Hepatocyte (in vitro differentiated cells): ENCODE measurements around the gene ATXN7L1. TPM values are rescaled to one million over a fixed set of nuclear protein-coding genes. Genes with fewer than 3 reads are reported as not detected.
A peak's percentile ranks its signal among the peaks of the same experiment; 100 is the strongest.

Source experiments
- DNase-seq: peaks from one replicate; pipeline ENCODE4 v3.0.0-alpha.2; 2016; ENCODE audit warnings: low spot score
- H2AFZ ChIP-seq: fragments of 200-600 bp; sonication (generic); 2 replicates; pipeline ENCODE4 v1.6.0; 2016; ENCODE audit warnings: antibody characterized with exemption, mild to moderate bottlenecking
- H3K27ac ChIP-seq: fragments of 200-600 bp; sonication (generic); 2 replicates; pipeline ENCODE4 v1.5.1; 2016; ENCODE audit warnings: mild to moderate bottlenecking
- H3K27me3 ChIP-seq: fragments of 200-600 bp; sonication (generic); 2 replicates; pipeline ENCODE4 v1.6.1; 2016
- H3K36me3 ChIP-seq: fragments of 200-600 bp; sonication (generic); replicated peaks from 2 replicates; pipeline ENCODE4 v1.5.1; 2016; ENCODE audit warnings: low read depth; ENCODE audit not compliant: insufficient read depth
- H3K4me1 ChIP-seq: fragments of 200-600 bp; sonication (generic); 2 replicates; pipeline ENCODE4 v1.5.1; 2016; ENCODE audit warnings: mild to moderate bottlenecking, moderate library complexity; ENCODE audit not compliant: insufficient read depth
- H3K4me2 ChIP-seq: fragments of 200-600 bp; sonication (generic); 2 replicates; pipeline ENCODE4 v1.6.0; 2016
- H3K4me3 ChIP-seq: fragments of 200-600 bp; sonication (generic); 2 replicates; pipeline ENCODE4 v1.5.1; 2016; ENCODE audit warnings: mild to moderate bottlenecking
- H3K79me2 ChIP-seq: fragments of 200-600 bp; sonication (generic); 2 replicates; pipeline ENCODE4 v1.6.0; 2017; ENCODE audit warnings: mild to moderate bottlenecking
- H3K9me2 ChIP-seq: fragments of 200-600 bp; sonication (generic); replicated peaks from 2 replicates; pipeline ENCODE4 v1.6.0; 2017; ENCODE audit warnings: mild to moderate bottlenecking; ENCODE audit not compliant: insufficient read depth
- H3K9me3 ChIP-seq: fragments of 200-600 bp; sonication (generic); 2 replicates; pipeline ENCODE4 v1.5.1; 2016; ENCODE audit warnings: low read depth, mild to moderate bottlenecking
- H4K20me1 ChIP-seq: fragments of 200-600 bp; sonication (generic); 2 replicates; pipeline ENCODE4 v1.6.0; 2016; ENCODE audit warnings: mild to moderate bottlenecking; ENCODE audit not compliant: insufficient read depth, poor library complexity, severe bottlenecking
- EZH2 ChIP-seq: fragments of 200-600 bp; sonication (generic); IDR thresholded peaks from 2 replicates; pipeline ENCODE4 v1.6.1; 2016; ENCODE audit warnings: antibody characterized with exemption, mild to moderate bottlenecking, borderline replicate concordance
- EZH2phosphoT487 ChIP-seq: fragments of 200-600 bp; sonication (generic); IDR thresholded peaks from one replicate; pipeline ENCODE4 v1.6.1; 2018; ENCODE audit warnings: antibody characterized with exemption, mild to moderate bottlenecking, low read depth, moderate library complexity; ENCODE audit not compliant: unreplicated experiment, severe bottlenecking
- WGBS: methylation state at CpG from one replicate; pipeline ENCODE4 v1.1.6; 2016; ENCODE audit warnings: low lambda C conversion rate; ENCODE audit errors: missing lambda C conversion rate; 5-methylcytosine and 5-hydroxymethylcytosine counted together
- polyA plus RNA-seq: library from polyadenylated mRNA; unstranded; fragments of >200 nt; fragmentation: Nextera tagmentation; extraction: Ambion mirVana; gene quantifications from 2 replicates; pipeline ENCODE4 v1.2.1, GENCODE V29; 2016
- total RNA-seq: library from RNA; depleted of rRNA; stranded (reverse); fragments of >200 nt; gene quantifications from 2 replicates; pipeline ENCODE4 v1.2.3, GENCODE V29; 2014
- TF ChIP-seq, protein P1 (sequence below): fragments of 200-600 bp; sonication (generic); IDR thresholded peaks from 2 replicates; pipeline ENCODE4 v1.5.1; 2016; ENCODE audit warnings: antibody characterized with exemption, mild to moderate bottlenecking; ENCODE audit not compliant: poor library complexity

ATXN7L1 gene
- total and polyA plus RNA-seq, 2 experiments from 2014 or later: 8.9 to 9.3 TPM

DNA sequence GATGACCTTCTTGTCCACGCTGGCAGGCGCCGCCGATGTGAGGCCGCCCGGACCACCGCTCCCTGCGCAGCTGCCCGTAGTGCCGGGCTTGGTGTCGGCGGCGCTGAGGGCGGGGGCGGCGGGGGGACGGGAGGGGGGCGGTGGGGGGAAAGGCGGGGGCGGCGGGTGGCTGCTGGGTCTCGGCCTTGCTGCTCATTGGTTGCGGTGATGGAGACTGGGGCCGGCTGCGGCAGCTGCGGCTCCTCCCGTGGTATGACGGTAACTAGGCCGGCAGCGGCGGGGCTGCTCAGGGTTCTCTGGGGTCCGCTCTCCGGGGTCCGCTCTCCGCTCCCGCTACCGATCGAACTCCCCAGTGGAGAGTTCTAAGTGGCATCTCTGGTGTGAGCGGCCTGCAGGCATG lies 293.3 kb downstream of the ATXN7L1 start:
- no peak for DNase-seq
- Histone ChIP-seq H2AFZ (no peak overlapping the region), H3K27ac (no peak overlapping the region), H3K4me3 (no peak overlapping the region), H3K9me2 (no peaks in the 10 kb centered on the region), H4K20me1 (no peaks in the 10 kb centered on the region), H3K36me3 (no peaks in the 10 kb centered on the region), H3K4me2 (no peak overlapping the region), H3K27me3 (no peaks in the 10 kb centered on the region), H3K9me3 (no peaks in the 10 kb centered on the region), H3K79me2 (no peaks in the 10 kb centered on the region), H3K4me1 (peaks cover under 1% of the 10 kb centered on the region)
- TF ChIP-seq EZH2: no peak
- TF ChIP-seq, protein P1, sequence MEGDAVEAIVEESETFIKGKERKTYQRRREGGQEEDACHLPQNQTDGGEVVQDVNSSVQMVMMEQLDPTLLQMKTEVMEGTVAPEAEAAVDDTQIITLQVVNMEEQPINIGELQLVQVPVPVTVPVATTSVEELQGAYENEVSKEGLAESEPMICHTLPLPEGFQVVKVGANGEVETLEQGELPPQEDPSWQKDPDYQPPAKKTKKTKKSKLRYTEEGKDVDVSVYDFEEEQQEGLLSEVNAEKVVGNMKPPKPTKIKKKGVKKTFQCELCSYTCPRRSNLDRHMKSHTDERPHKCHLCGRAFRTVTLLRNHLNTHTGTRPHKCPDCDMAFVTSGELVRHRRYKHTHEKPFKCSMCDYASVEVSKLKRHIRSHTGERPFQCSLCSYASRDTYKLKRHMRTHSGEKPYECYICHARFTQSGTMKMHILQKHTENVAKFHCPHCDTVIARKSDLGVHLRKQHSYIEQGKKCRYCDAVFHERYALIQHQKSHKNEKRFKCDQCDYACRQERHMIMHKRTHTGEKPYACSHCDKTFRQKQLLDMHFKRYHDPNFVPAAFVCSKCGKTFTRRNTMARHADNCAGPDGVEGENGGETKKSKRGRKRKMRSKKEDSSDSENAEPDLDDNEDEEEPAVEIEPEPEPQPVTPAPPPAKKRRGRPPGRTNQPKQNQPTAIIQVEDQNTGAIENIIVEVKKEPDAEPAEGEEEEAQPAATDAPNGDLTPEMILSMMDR: no peak
- no peak for TF ChIP-seq EZH2phosphoT487
- WGBS: 98% methylated on average over 17 of the region's 39 CpGs

DNA sequence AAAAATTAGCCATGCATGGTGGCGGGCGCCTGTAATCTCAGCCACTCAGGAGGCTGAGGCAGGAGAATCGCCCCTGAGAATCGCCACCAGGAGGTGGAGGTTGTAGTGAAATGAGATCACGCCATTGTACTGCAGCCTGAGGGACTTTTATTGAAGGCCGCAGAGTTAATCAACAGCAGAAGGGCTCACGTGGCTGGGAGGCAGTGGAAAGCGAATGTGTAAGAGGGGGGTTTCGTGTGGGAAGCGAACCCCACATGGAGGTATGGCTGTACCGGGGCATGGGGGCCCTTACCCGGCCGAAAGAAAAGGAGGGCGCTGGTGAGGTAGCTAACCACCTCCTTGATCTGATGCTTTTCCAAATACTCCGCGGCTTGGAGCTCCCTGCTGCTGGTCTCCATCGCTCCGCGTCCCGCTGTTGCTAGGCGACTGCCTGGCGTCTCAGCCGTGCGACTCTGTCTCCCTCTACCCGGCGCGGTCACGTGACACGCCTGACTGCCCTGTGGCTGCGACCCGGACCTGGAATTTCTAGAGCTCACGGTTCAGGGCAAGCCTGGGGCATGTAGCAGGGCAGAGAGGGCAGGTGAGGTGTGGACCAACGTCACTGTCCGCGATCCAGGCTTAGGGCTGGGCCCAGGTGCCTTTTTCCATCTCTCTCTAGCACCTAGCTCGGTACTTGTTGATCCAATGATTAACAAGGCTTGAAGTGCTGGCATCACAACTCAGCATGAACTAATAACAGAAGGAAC lies 295.2 kb downstream of the ATXN7L1 start, which contains the start of gene EFCAB10:
Gene EFCAB10, minus strand, starts transcription at position 428 of the 746 bp plus-strand sequence. Its CDS starts 30 bp downstream, at position 398.
- Histone ChIP-seq H3K27ac (no peak within 1 kb of the TSS), H3K9me3 (no peaks in the 10 kb centered on the region), H3K4me1 (no peaks in the 10 kb centered on the region), H3K79me2 (no peaks in the 10 kb centered on the region), H4K20me1 (no peaks in the 10 kb centered on the region), H3K4me2 (peak within 1 kb of the TSS; percentile 76), H3K4me3 (peak within 1 kb of the TSS; percentile 1), H2AFZ (peak within 1 kb of the TSS; percentile 29), H3K36me3 (no peaks in the 10 kb centered on the region), H3K27me3 (no peaks in the 10 kb centered on the region), H3K9me2 (no peaks in the 10 kb centered on the region)
- peak; percentile 92 for DNase-seq
- TF ChIP-seq EZH2 (no peak), EZH2phosphoT487 (no peak)
- TF ChIP-seq, protein P1: no peak
- WGBS: 9% methylated on average over 36 of the region's 36 CpGs

DNA sequence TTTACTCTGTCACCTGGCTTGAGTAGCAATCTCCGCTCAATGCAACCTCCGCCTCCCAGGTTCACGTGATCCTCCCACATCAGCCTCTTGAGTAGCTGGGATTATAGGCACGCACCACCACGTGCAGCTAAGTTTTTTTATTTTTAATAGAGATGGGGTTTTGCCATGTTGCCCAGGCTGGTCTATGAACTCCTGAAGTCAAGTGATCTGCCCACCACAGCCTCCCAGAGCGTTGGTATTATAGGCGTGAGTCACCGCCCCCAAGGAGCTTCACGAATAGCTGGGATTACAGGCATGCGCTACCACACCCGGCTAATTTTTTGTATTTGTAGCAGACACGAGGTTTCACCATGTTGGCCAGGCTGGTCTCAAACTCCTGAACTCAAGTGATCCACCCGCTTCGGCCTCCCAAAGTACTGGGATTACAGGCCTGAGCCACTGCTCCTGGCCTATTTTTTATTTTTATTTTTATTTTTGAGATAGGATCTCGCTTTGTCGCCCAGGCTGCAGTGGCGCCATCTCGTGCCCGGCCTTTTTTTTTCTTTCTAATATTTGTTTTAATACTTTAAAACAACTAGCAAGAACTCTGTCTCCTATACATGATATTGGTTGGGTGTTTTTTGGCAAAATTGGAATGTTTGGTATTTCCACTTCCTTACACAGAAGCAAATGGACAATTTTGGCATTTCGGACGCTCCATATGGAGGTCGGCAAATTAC lies 296.2 kb downstream of the ATXN7L1 start:
- no peaks in the 10 kb centered on the region for H3K9me2 ChIP-seq
- WGBS: 87% methylated on average over 22 of the region's 22 CpGs
- H2AFZ ChIP-seq: no peak overlapping the region
- H3K79me2 ChIP-seq: no peaks in the 10 kb centered on the region
- H3K4me3 ChIP-seq: no peak overlapping the region
- H3K27me3 ChIP-seq: no peaks in the 10 kb centered on the region
- TF ChIP-seq EZH2phosphoT487: no peak
- TF ChIP-seq, protein P1: no peak
- TF ChIP-seq EZH2: no peak
- no peak overlapping the region for H3K4me2 ChIP-seq
- no peaks in the 10 kb centered on the region for H4K20me1 ChIP-seq
- no peaks in the 10 kb centered on the region for H3K36me3 ChIP-seq
- no peaks in the 10 kb centered on the region for H3K4me1 ChIP-seq
- no peaks in the 10 kb centered on the region for H3K9me3 ChIP-seq
- no peak overlapping the region for H3K27ac ChIP-seq
- DNase-seq: no peak
